HG03175 (cell line): ENCODE data around the gene DLGAP3.

Experiments
- ATAC-seq: cut with Tn5 transposase; IDR thresholded peaks from one replicate; pipeline ENCODE4 v1.9.1; 2021; ENCODE audit warnings: mild to moderate bottlenecking, moderate library complexity; ENCODE audit not compliant: unreplicated experiment

DLGAP3 gene

DNA sequence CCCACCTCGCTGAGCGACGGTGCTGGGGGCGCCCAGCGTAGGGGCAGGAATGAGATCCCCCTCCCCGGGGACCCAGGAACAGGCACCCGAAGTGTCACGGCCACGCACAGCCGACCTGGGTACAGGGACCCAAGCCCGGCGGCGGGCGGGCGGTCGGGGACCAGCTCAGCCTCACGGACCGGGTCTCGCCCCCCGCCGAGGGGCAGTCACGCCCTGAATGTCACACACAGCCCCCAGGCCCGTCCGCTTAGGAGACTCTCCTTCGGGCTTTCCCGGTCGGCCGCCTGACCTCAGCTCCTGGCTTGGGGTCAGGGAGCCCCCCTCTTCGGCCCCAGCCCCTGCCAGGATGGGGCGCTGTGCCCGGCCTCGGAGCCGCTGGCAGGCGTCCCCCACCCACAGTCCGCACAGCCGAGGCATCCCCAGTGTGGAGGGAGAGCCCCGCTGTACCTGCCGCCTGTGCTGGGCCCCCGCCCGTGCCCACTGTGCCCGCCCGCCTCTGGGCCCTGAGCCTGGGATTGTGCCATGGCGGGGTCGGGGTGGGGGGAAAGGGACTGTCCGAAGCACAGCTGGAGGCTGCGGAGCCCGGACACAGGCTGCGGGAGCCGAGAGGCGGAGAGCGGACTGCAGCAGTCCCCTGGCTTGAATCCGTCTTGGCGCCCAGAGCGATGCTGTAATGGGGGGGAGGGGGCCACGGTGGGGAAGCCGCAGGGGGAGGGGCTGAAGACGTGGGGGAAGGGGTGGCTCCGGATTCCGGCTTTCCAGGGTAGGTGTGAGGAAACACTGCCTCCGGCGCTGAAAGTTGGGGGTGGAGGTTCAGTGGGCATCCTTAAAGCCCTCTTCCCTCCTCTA is 627 bp upstream of the DLGAP3 start:
- no peak for ATAC-seq

DNA sequence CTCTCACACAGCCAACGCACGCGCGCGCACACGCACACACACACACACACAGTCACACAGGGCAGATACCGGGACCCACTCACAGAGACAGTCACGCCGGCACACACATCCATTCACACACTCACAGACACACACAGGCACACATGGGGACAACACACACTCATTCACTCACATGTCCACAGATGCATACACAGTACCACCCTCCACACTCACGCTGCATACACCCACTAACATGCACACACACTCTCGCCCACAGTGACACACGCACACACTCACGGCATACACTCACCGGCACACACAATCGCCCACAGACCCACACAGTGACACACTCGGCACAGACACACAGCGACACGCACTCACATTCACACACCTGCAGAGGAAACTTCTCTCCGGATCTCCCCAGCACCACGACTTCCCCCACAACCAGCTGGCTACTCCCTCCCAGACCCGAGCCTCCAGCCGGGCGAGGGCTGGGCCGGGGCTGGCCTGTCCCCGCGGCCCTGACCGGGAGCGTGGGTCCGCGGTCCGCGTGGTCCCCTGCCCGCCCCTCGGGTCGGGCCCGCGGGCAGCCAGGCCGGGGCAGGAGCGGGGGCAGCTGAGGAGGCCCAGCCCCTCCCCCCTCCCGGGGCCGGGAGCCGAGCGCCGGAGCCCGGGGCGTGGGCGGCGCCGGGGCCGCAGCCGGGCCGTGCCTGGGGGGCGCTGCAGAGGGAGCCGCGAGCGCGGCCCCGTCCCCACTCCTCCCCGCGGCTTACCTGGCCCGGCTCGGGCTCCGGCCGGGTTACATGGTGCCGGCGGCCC is 552 bp downstream of the DLGAP3 start:
- no peak for ATAC-seq

DNA sequence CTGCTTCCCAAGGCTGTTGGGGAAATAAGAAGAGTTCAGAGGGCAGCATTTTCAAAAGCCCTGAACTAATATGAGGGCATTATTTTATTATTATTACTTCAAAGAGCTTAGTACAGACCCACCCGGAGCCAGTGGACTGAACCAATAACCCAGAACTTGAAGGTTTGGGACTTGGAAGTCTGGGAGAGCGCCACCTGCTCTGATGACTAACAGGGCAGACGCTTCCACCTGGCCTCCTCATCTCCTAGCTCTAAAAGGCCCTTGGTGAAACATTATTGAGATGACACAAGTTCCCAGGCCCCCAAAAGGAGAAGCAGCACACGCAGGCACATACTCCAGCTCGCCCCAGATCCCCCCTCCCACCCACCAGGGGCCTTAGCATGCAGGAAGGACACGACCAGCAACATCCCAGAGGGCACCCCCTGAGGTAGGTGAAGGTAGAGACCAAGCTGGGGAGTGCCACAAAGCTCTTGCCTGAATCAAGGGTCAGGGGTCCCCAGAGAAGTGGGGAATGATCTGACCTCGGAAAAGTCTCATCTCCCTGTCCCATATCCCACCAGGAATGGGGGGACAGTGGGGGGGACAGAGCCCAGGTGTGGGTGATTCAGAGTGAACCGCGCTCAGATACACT is 1.3 kb downstream of the DLGAP3 start:
- ATAC-seq: no peak

DNA sequence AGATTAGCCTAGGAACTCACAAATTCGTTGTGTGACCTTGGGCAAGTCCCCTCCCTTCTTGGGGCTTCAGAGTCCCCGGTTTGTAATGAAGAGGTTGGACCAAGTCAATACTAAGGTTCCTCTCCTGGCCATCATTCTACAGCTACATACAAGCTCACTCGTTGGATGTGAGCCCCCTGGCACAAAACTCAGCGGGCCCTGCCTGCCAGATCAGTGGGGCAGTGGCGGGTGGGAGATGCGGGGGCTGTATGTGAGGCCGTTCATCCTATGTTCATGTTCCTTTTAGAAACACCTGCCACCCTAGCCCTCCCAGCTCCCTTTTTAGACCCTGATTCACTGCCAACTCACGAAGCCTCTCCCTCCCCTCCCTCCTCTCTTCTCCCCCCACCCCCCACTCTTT is 2.1 kb downstream of the DLGAP3 start:
- no peak for ATAC-seq

DNA sequence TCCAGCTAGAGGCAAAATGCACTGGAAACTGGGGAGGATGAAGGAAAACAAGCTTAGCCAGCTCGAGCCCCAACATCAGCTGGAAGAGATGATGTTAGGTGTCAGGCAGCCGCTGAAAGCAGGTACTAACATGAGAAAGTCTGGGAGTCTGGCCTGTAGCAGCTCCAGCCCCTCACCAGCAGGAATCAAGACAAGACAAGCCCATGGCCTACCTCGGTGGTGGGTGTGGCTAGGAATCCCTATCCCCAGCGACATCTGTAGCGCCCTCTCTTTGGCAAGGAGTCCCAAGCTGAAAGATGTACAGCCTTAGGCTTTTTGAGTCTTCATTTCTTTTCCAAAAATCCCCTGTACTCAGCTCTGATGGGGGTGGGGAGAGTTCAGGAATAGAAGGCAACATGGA is 2.6 kb downstream of the DLGAP3 start:
- ATAC-seq: no peak

DNA sequence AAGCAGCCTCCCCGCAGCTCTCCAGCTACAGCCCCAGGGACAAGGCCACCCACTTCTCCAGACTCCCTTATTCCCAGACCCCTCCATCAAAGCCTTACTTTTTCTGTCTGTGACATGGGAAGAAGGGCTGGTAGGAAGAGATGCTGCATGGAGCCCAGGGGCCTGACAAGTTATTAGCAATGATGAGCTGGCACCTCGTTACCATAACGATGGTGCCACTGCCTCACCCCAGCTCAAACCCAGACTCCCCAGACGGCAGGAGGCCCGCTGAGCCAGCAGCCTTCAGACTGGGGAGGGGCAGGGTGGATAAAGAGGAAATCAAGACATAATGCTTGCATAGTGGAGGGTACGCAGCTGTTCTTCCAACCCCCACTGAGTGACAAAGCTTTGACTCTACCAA is 3.3 kb downstream of the DLGAP3 start:
- ATAC-seq: no peak

DNA sequence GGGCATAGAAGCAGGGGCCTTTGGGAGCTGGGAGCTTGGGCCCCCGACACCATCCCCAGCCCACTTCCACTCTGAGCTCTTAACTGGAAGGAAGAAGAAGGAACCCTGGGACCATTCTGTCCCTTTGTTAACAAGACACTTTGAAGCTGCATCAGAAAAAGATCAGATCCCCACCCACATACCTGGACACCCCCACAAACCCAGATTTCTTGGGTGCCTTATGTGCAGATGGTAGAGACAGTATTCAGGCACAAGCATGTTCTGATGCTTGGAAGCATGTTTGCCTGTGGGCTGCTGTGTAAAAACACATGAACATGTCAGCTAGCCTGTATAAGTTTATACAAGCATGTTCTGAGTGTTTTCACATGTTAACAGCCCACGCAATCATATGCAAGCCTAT is 3.7 kb downstream of the DLGAP3 start:
- no peak for ATAC-seq

DNA sequence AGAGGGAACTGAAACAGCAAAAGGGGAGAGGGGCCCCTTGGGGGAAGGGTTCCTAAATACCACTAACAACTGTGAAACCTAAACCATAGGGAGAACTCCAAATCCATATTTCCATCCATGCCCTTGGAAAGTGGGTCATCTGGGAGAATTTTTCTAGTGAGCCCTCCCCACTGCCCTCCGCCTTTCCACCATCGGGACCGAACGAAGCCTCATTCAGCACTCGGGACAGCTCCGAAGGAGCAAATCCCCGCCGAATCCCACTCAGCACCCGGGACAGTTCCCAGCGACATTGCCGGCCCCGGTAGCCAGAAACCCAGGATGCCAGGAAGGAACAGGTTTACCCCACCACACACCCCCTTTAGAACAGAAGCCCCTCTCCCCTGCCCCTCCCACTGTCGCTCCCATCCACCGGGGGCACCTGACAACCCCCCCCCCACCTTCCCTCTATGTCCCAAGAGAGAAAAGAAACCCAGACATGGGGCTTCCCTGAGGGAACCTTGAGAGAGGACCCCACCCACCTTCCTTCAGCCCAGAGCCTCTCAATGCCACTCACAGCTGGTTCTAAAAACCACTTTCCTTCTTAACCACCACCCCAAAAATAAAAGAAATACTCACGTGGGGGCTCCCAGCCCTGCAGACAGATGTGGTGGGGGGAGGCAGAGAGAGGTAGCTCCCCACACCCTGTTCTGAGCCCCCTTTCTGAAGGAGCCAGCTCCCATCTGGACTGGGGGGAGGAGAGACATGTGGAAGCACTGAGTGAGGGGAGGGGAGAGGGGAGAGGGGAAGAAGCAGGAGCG is 4.5 kb downstream of the DLGAP3 start:
- no peak for ATAC-seq

DNA sequence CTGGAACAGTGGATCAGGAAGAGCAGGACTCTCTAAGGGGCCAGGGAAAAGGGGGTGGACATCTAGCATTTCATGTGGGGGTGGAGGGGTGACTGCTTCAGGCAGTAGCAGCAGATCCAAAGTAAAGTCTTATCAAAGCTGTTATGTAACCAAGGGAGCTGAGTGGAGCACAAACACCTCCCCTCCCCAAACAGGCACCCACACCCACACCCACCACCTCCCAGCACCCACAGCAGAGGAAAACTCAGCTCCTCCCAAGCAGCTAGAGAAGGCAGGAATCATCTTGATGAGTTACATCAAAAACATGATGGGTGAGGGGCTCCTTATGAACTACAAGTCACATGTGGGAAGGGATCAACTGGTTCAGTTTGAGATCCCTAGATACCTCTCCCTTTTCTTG is 6.0 kb downstream of the DLGAP3 start:
- no peak for ATAC-seq

DNA sequence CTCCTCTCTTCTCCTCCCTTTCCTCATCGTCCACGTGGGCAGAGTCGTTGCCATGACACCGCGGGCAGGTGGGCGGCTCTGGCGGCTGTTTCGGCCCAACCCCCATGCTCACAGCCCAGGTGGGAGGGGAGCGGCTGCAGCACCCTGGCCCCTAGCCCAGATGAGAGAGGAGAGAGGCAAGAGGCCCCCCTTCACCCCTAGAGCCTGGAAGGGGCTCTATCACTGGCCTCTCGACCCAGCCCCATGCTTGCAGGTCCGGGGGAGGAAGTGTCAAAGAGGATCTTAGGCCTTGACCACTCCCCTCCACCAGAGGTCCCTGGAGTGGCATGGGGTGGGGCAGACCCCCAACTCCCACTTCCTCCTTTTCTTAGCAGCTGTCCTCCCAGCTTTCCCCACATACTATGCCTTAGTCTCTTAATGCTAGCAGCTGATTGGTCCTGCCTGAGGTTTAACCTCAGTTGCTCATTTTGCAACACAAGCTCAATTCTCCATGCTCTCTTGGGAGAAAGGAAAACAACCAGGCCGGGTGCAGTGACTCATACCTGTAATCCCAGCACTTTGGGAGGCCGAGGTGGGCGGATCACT is 10.4 kb downstream of the DLGAP3 start:
- no peak for ATAC-seq

DNA sequence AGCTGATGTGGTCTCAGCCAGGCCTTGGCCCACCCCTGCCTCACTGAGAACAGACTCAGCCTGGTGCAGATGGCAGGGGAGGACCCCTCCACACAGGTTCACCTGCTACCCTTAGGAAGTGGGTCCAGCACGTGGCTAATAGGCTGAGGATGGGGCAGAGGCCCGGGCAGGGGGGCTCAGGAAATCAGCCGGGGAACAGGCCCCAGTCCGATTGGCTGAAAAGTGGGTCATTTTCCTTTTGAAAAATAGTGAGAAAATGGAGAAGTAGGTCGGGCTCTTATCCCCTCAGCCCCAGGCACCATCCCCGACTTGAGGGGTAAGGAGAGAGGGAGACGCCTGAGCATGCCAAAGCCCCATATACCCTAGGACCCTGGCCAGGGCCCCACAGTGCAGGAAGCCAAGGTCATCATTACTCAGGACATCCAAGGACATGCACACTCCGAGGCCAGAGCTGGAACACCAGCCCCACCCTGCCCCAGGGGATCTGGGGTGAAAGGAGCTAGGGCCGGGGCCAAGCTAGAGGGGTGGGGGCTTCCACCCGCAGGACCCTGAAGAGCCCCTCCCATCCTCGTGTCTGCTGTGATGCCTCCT is 11.0 kb downstream of the DLGAP3 start:
- no peak for ATAC-seq

DNA sequence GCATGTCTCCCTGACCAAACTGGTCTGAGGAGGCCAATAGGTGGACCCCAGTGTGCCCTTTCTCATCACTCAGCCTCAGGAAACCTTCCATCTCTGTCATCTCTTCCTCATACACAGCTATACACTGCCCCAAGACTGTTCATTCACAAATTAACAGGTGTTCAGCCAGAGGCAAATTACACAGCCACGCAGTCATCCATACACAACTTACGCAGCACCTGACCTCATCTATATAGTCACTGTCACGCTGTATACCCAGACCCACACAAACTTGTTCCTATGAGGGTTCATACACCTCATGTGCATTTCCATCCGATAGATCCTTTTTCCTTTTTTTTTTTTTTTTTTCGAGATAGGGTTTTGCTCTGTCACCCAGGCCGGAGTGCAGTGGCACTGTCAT is 12.4 kb downstream of the DLGAP3 start:
- no peak for ATAC-seq

DNA sequence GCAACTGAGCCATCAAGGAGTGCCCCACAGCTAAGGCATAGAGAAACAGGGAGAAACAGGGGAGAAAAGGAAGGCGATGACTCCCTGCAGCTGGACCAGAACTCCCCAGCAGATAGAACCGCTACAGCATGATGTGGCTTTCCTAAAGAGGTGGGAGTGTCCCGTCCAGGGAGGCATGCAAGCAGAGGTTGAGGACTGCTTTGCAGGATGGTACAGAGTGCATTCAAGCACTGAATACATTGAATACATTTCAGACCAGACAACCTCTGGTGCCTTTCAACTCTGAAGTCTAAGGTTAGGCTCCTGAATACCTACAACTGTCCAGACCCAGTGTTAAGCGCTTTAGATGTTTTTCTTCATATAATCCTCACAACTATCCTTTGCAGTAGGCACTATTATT is 13.3 kb downstream of the DLGAP3 start:
- no peak for ATAC-seq

DNA sequence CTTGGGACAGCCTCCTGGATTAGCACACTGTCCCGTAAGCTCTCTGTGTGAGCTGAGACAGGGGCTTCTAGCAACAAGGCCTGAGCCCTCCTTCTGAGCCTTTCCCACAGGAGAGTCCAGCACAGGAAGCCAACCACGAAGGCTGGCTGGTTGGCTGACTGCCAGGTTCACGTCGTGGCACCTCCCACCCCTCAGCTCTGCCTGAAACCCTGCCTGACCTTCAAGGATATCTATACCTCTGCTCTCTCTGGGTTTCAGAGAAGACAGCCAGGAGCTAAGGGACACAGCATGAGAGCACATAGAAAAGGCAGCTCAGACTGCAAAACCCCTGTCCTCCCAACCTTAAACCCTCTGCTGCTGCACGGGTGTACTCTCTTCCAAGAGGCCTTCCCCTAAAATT is 13.9 kb downstream of the DLGAP3 start:
- no peak for ATAC-seq

DNA sequence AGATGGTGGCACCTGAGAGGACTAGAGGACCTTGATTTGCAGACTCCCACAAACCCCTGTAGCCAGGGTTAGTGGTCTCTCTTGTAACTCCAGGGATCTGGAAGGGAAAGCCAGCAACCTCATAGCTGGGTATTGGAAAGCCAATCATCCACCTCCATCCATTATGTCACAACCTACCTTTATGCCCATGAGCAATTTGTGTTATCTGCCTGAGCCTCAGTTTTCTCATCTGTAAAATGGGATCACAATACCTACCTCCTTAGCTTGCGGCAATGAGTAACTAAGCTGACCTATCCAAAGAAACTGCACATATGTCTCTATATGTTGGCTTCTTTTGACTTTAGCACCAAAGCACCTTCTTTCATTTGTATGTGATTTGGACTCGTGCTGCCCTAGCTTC is 14.5 kb downstream of the DLGAP3 start:
- no peak for ATAC-seq

DNA sequence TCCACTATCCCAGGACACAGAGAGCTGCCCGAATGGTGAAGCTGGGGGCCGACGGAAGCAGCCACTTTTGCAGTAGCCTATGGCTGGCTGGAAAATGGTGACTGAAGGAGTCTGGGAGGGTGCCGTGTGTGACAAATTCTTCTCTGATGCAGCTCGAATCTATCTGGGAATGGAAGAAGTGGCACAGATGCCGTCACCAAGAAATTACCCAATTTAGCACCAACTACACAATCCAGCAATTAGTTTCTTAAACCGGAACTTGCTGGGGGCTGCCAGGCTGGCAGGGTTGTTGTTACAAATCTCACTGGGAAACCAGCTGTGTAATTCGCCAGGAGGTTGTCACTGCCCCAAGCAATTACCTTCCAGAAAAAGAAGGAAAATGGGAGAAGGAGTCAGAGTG is 18.0 kb downstream of the DLGAP3 start:
- ATAC-seq: no peak

DNA sequence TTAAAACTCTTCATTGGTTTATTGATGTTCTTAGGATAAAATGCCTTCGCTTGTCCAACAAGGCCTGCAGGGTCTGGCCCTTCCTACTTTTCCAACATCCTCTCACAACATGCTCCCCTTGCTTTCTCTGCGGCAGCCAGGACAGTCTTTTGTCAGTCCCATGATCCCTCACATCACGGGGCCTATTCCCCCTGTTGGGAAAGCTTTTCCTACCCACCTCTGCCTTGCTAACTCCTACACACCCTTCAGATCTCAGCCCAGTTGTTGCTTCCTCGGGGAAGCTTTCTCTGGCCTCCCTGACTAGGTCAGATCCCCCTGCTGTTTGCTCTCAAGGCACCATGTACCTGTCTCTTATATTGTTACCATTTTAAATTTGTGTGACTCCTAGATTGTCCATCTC is 19.0 kb downstream of the DLGAP3 start:
- no peak for ATAC-seq

DNA sequence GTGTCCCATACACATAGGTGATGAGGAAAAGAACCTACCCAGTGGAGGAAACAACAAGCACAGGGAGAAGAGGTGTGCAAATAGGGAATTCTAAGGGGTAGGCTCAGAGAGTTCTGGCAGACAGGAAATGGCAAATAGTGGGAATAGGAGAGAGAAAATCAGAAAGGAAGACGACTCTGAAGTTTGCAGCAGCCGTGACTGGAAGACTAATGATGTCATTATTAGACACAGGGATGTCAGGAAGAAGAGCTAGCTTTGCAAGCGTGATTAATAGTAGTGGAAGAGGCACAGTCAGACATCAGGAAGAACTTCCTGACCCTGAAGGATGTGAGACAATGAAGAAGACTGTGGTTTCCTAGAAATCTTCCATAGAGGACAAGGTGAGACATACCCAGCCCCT is 21.1 kb downstream of the DLGAP3 start:
- no peak for ATAC-seq

DNA sequence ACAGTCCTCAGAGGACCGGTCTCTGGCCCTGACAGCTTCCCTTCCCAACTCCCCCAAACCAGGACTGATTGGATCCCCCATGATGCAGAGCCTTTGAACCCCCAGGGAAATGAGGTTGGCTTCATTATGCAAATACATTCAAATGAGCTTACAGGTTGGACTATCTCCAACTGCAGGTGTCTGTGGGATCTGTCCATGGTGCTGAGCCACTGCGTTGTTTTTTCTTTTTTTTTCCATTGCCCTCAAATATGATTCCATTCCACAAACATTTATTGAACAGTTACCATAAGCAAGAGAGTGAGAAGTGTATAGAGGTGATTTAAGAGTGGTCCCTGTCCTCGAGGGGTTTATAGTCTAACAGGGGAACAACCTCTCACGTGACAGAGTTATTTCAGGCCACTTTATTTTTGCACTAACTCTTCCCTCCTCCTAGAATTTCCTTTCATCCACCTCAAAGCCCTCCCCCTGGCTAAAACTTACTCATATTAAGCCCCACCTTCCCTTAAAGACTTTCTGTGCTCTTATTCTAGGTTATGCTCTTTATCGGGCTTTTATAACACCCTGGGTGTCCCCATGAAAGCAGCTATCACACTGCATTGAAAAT is 21.9 kb downstream of the DLGAP3 start:
- ATAC-seq: no peak

DNA sequence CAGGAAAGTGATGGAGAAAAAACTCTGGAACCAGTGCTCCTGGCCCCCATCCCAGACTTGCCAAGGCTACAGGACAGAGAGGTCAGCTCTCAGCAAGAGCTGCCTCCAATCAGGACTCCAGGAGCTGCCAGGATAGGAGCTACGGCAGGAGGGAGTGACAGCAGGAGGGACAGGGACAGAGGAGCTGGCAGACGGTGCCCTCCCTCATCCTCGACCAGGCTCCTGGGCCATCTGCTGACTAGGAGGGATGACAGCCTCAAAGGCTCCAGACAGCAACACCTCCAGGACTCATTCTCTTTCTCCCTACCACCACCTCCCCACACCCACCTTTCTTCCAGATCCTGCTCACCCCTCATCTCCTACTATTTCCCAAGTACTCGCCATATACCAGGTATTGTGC is 22.7 kb downstream of the DLGAP3 start:
- ATAC-seq: no peak
